Right lung (tissue), 5 donors: ENCODE measurements around the gene SH3PXD2B. TPM values are rescaled to one million over a fixed set of nuclear protein-coding genes. Genes with fewer than 3 reads are reported as not detected.

Experiments
- DNase-seq, 2 donors: peaks; one replicate each; pipeline ENCODE4 v3.0.0-alpha.2; 2013
- polyA plus RNA-seq, 5 donors: library from polyadenylated mRNA; unstranded; fragments of 120-200 nt; gene quantifications; one replicate each; pipeline versions ENCODE4 v1.2.1 to v1.2.3, GENCODE V29; 2013; ENCODE audit warnings: inconsistent platforms in 1 of 5, low replicate concordance in 1 of 5; ENCODE audit not compliant: insufficient read length in 5 of 5, insufficient read depth in 1 of 5

SH3PXD2B gene
- polyA plus RNA-seq, 5 donors = 32.1 to 43.5 (median 37.5) TPM

DNA sequence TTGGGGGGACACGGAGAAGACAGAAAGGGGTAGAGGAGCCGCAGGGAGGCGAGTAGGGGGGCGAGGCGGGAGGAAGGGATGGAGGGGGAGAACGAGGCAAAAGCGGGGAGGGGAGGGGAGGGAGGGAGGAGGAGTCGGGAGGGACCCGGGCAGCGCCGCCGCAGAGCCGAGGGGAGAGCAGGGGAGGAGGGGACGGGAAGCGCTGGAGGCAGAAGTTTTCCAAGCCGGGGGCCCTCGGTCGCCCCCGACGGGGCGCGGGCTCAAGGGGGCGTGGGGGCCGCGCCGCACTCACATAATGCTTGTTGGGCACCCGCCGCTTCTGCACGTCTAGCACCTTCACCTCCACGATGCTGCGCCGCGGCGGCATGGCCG is 353 bp downstream of the SH3PXD2B start:
- DNase-seq = peak in 1 of 2 donors; percentile 70

DNA sequence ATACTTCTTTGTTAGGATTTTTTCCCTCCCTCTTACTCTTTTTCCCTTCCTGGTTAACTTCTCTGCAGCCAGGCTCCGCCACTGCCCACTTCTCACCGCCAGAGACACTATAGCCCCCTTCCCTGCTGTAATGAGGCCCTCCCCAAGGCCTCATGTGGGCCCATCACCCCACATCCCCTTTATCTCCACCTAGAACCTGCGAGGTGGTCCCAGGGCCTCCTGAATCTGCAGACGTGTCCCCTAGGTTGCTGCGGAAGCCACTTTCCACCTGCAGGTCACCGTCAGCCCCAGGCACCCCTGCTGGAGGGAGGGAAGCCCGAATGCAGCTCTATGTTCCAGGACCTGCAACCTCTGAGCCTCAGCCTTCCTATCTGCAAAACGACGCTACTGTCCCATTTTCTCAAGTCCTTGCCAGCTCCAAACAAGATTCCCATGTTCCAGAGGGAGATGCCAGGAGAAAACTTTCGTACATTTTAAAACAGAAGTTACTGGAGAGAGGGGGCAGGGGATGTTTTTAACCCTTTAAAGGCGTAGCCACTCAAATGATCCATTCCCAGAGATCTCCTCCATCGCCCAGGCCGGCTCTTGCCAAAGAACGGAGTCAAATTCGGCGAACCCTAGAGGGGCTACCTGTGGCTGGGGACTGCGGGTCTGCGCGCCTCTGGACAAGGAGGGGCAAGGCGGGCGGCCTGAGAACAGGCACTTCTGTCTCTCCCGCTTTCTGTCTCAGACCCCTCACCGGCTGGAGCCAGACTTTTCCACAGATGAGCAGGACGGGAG is 929 bp downstream of the SH3PXD2B start:
- peak; percentile 70 to 75 for DNase-seq

- no peak for DNase-seq
These were observed 1.7 kb downstream of the SH3PXD2B start for GRCh38 chr5:172452398-172453205.

- no peak for DNase-seq
These were observed 2.5 kb downstream of the SH3PXD2B start for GRCh38 chr5:172451771-172452197.

GRCh38 chr5:172450861-172451695 is 3.2 kb downstream of the SH3PXD2B start:
- DNase-seq = no peak

DNA sequence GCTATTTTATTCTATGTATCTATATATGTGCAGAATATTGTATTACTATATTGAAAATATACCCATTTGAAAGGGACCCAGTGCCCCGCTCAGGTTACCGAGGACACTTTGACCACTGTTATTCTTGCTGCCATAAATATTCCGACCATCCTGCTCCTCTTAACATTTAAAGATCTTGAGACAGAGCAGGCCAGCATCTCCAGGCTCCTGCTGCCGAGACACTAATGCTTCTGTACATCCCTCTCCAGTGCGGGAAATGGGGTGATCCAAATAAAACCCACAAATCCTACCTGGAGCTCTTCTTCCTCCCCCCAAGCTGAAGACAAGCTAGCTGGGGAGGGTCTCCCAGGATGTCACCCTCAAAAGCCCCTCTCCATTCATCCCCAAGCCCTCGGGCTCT is 3.9 kb downstream of the SH3PXD2B start:
- no peak for DNase-seq

DNA sequence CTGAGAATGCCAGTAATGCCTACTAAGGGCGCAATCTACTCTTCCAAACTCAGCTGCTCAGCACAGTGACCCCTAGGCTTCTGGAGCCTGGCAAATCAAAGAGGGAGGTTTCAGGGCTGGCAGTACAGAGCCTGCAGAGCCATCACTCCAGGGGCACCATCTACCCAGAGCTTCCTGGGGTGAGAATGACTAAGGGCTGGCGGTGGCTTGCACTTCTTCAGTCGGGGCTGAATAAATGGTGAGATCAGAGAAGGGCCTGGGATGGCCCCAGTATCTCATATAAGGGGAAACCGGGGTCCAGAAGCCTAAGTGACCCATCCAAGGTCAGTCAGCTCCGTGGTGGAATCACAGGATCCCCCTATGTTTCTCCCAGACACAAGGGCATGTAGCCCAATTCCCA is 5.3 kb downstream of the SH3PXD2B start:
- DNase-seq = no peak

DNA sequence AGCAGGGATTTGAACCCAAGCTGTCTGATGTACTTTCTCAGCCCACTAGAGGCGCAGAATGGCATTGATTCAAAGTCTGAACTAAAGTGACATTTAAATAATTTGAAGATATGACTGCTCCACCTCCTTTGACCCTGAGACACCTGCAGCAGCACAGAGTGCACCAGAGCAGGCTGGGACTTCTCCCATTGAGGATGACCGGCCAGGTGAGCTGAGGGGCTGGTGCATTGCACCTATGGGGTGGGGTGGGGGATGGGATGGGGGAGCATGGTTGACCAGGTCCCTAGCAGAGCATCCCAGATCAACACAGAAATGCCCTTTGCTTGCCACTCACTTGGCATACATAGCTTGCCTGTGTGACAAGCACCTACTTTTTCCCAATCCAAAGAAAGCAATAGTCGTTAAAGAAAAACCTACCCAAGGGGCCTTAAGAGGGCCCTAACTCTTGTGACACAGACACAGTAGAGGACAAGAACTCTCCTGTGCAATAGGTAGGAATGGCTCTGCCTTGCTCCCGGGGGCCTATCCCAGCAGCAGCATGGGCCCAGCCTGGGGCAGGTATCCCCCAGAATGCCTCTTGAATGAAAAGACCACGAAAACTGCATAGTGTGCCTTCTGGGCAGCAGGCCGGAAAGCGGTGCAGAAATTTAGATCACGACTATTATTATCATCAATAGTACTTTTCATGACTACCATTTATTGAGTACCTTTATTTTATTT is 6.5 kb downstream of the SH3PXD2B start:
- DNase-seq = no peak

DNA sequence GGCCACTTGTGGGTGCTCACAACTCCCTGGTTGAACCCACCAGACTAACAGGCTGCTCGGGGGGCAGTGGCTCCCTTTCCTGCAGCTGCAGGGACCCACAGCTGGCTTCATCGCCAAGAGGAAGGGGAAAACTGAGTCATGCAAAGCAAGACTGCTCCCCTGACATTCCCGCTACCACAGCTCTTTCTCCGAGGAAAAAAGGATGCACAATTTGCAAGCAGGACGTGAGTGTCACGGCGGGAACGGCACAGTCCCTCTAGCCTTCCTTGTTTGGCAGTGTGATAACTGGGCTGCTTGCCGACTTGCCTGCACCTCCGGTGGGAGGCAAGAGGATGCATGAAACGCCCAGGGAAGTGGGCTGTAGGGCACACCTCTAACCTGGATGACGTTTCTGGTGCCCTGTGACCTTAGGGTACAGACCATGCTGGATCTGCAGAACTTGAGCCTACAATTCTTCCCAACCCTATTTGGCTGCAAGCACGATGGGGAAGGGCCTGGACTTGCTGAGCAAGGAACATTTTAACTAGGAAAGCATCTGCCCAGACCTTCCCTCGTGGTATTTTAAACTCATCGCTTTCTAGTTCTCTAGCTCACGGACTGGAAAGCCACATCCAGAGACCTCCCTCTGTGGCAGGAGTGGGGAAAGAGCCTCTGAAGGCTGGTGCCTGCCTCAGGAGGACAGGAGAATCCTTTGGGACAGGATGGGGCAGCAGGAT is 7.8 kb downstream of the SH3PXD2B start:
- no peak for DNase-seq

- no peak for DNase-seq
These were observed 8.5 kb downstream of the SH3PXD2B start for GRCh38 chr5:172445866-172446265.

- DNase-seq = no peak
These were observed 9.5 kb downstream of the SH3PXD2B start for GRCh38 chr5:172444626-172445365.

GRCh38 chr5:172444110-172444510 is 10.2 kb downstream of the SH3PXD2B start:
- no peak for DNase-seq

DNA sequence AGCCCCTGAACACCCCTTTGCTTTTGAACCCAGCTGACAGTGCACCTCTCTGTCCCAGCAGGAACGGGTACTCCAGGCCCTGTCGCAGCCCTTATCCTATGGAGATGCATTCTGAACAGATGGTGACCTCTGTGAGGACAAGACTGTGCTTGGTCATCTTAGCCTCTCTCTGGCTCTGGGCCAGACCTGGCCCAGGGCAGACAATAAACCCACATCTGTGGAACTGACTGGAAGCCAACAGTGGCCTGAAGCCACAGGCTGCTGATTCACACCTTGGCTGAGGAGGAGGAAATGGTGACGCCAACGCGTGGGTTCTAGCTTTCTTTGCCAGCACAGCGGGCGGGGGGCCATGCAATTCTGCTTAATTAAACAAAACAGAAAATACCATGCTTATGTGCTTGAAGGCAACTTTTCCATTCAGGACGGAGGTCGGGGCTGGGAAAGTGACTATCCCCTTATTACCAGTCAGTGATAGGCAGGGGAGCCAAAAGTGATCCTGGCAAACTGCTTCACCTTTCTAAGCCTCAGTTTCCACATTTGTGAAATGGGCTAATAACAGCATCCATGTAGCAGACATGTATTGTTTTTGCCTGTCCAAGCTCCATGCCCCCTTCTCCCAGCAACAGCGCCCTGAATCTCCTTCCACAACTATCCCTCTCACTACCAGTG is 10.8 kb downstream of the SH3PXD2B start:
- DNase-seq = no peak

- no peak for DNase-seq
These were observed 11.7 kb downstream of the SH3PXD2B start for GRCh38 chr5:172442592-172442991.

DNA sequence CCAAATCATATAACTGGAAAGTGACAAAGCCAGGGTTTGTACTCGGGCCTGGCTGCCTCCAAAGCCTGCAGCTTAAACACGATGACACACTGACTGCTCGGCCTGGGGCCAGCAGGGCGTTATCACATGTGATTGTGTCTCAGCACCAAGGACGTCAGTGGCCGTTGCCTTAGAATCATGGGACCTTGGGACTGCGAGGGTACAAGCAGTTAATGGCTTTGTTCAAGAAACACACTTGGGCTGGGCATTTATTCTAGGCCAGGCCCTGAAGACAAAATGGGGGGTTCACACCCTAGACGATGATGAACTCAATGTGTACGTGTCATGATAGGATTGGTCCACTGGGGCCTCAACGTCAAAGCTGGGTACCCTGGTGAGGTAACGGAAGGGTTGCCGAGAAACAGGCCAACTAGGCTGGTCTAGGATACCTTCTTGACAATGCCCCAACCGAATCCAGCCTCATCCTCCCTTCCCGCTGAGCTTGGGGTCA is 13.0 kb downstream of the SH3PXD2B start:
- no peak for DNase-seq

GRCh38 chr5:172440486-172440885 is 13.8 kb downstream of the SH3PXD2B start:
- DNase-seq = no peak

DNA sequence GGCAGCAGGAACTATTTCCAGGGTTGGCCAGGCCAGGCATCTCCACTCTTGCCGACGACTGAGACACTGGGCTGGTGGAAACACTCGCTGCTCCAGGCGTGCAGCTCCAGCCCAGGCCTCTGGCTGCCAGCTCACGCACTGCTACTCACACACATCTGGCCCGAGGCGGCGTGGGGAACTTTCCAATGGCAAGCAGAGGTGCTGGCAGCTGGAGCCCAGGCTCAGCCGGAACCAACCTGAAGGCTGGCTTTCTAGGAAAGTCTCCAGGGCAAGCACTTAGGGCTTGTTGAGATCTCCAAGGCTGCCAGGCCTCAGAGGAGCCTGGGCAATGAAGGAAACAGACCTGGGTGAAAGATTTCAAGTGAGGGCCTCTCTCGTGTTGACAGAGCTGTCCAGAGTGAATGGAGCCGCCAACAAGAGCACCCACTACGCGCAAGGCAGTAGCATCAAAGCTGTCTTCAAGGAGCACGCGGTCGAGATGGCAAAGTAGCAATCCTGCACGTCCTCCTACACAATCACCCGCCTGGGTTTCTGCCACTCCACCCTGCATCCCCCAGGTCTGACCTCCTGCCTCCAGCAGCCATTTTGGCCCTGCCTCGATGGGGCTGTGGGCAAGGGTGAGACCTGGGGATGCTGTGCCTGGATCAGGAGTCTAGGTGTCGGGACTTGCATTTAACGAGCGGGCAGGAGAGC is 14.4 kb downstream of the SH3PXD2B start:
- no peak for DNase-seq

GRCh38 chr5:172438319-172438668 is 16.0 kb downstream of the SH3PXD2B start:
- DNase-seq = no peak
